ENCODE data around the gene KCNQ4.

KCNQ4 gene

GRCh38 chr1:40743860-40744259 lies 39.7 kb upstream of the KCNQ4 start:
- no peak for FAIRE-seq
- no peak for DNase-seq (ENCODE audit: insufficient read length)
- TF ChIP-seq POLR2AphosphoS5 (IDR thresholded peaks at IDR 0.05; ENCODE audit: low read depth, low read length) (no peak), TAF1 (IDR thresholded peaks at IDR 0.05; ENCODE audit: borderline replicate concordance, low read depth, low read length) (no peak), POLR2A (IDR thresholded peaks at IDR 0.05; ENCODE audit: low read depth, low read length) (no peak)

- DNase-seq (ENCODE audit: insufficient read length), result no peak
- FAIRE-seq, result no peak
- no peak for TF ChIP-seq POLR2A (IDR thresholded peaks at IDR 0.05; ENCODE audit: low read depth, low read length)
- no peak for TF ChIP-seq POLR2AphosphoS5 (IDR thresholded peaks at IDR 0.05; ENCODE audit: low read depth, low read length)
- TF ChIP-seq TAF1 (IDR thresholded peaks at IDR 0.05; ENCODE audit: borderline replicate concordance, low read depth, low read length), result no peak
Observed at GRCh38 chr1:40745176-40745575, 38.4 kb upstream of the KCNQ4 start.

- DNase-seq (ENCODE audit: insufficient read length) (no peak), FAIRE-seq (no peak)
- TF ChIP-seq POLR2A (IDR thresholded peaks at IDR 0.05; ENCODE audit: low read depth, low read length) (no peak), TAF1 (IDR thresholded peaks at IDR 0.05; ENCODE audit: borderline replicate concordance, low read depth, low read length) (no peak), POLR2AphosphoS5 (IDR thresholded peaks at IDR 0.05; ENCODE audit: low read depth, low read length) (no peak)
Observed at GRCh38 chr1:40746344-40747090, 37.1 kb upstream of the KCNQ4 start.

- no peak for DNase-seq (ENCODE audit: insufficient read length)
- TF ChIP-seq POLR2A (IDR thresholded peaks at IDR 0.05; ENCODE audit: low read depth, low read length), result no peak
- FAIRE-seq, result no peak
Observed at GRCh38 chr1:40748841-40749718, 34.5 kb upstream of the KCNQ4 start.

- peak; percentile 27 for FAIRE-seq
- TF ChIP-seq POLR2AphosphoS5 (IDR thresholded peaks at IDR 0.05; ENCODE audit: low read depth, low read length), result no peak
- TF ChIP-seq POLR2A (IDR thresholded peaks at IDR 0.05; ENCODE audit: low read depth, low read length), result no peak
- TF ChIP-seq TAF1 (IDR thresholded peaks at IDR 0.05; ENCODE audit: borderline replicate concordance, low read depth, low read length), result no peak
Observed at GRCh38 chr1:40749817-40750216, 33.8 kb upstream of the KCNQ4 start.

GRCh38 chr1:40750451-40750908 lies 33.1 kb upstream of the KCNQ4 start:
- DNase-seq (ENCODE audit: insufficient read length), result no peak
- no peak for FAIRE-seq
- TF ChIP-seq POLR2A (IDR thresholded peaks at IDR 0.05; ENCODE audit: low read depth, low read length) (no peak), TAF1 (IDR thresholded peaks at IDR 0.05; ENCODE audit: borderline replicate concordance, low read depth, low read length) (no peak), POLR2AphosphoS5 (IDR thresholded peaks at IDR 0.05; ENCODE audit: low read depth, low read length) (no peak)

More at GRCh38 chr1:40749817-40750216, 33.8 kb upstream of the KCNQ4 start:
- no peak for DNase-seq (ENCODE audit: insufficient read length)

GRCh38 chr1:40751802-40752201 lies 31.8 kb upstream of the KCNQ4 start:
- no peak for TF ChIP-seq POLR2A (IDR thresholded peaks at IDR 0.05; ENCODE audit: low read depth, low read length)
- TF ChIP-seq TAF1 (IDR thresholded peaks at IDR 0.05; ENCODE audit: borderline replicate concordance, low read depth, low read length), result no peak
- DNase-seq (ENCODE audit: insufficient read length) (no peak), FAIRE-seq (peak; percentile 27)

- DNase-seq (ENCODE audit: insufficient read length), result no peak
- FAIRE-seq, result peak; percentile 88
- no peak for TF ChIP-seq POLR2AphosphoS5 (IDR thresholded peaks at IDR 0.05; ENCODE audit: low read depth, low read length)
Observed at GRCh38 chr1:40753142-40753882, 30.3 kb upstream of the KCNQ4 start.

- FAIRE-seq, result no peak
- TF ChIP-seq POLR2A (IDR thresholded peaks at IDR 0.05; ENCODE audit: low read depth, low read length) (no peak), POLR2AphosphoS5 (IDR thresholded peaks at IDR 0.05; ENCODE audit: low read depth, low read length) (no peak), TAF1 (IDR thresholded peaks at IDR 0.05; ENCODE audit: borderline replicate concordance, low read depth, low read length) (no peak)
- no peak for DNase-seq (ENCODE audit: insufficient read length)
Observed at GRCh38 chr1:40754201-40754600, 29.4 kb upstream of the KCNQ4 start.

- no peak for TF ChIP-seq POLR2AphosphoS5 (IDR thresholded peaks at IDR 0.05; ENCODE audit: low read depth, low read length)
- no peak for TF ChIP-seq TAF1 (IDR thresholded peaks at IDR 0.05; ENCODE audit: borderline replicate concordance, low read depth, low read length)
- TF ChIP-seq POLR2A (IDR thresholded peaks at IDR 0.05; ENCODE audit: low read depth, low read length), result no peak
- no peak for FAIRE-seq
- DNase-seq (ENCODE audit: insufficient read length), result no peak
Observed at GRCh38 chr1:40755067-40755466, 28.5 kb upstream of the KCNQ4 start.

GRCh38 chr1:40756523-40756922 lies 27.1 kb upstream of the KCNQ4 start:
- TF ChIP-seq POLR2AphosphoS5 (IDR thresholded peaks at IDR 0.05; ENCODE audit: low read depth, low read length), result no peak
- no peak for TF ChIP-seq POLR2A (IDR thresholded peaks at IDR 0.05; ENCODE audit: low read depth, low read length)
- TF ChIP-seq TAF1 (IDR thresholded peaks at IDR 0.05; ENCODE audit: borderline replicate concordance, low read depth, low read length), result no peak
- DNase-seq (ENCODE audit: insufficient read length) (no peak), FAIRE-seq (no peak)

All from GM12892 (cell line).